ENCODE data around the gene LEMD3. TPM values are rescaled to one million over a fixed set of nuclear protein-coding genes. Genes with fewer than 3 reads are reported as not detected.

LEMD3 gene
- total RNA-seq, 4 donors from 2014 or later = 17.9 to 51.7 (median 44.3) TPM

DNA sequence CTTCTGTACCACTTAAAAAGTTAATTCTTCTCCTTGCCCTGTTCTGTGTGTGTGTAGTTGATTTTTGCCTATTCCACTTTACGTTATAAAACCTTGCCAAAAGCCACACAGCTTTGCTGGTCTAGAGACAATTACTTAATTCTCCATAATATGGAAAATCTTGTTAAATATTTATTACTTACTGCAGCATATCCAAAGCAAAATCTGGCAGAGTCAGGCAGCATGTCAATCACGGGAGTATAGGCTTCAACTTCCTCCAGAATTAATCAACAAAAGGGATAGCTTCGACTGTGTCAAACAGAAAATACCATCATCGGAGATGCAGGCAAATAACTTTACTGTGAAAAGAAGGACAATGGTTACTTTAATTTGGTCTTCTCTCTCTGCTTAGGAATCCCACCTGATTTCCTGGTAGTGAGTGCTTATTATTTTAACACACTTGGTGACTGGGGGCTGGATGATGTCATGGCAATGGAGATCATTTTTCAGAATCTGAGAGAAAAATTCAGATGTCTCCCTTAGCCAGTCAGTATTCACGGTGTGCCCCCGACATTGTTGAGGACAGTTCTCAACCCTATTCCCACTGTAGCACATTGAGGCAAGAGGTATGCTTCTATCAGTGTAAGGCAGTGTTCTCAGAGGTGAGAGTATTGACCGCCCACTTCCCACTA is 105.4 kb downstream of the LEMD3 start:
- Histone ChIP-seq H3K36me3 (no peaks in the 10 kb centered on the region), H3K4me3 (no peak overlapping the region), H3K9me3 (no peaks in the 10 kb centered on the region), H3K27ac (no peak overlapping the region), H3K4me1 (peaks cover 0 to 6% (median 2%) of the 10 kb centered on the region in 4 donors), H3K27me3 (peaks cover 0 to 6% of the 10 kb centered on the region in 2 donors)
- TF ChIP-seq CTCF (IDR thresholded peaks at IDR 0.05) (no peak), POLR2A (IDR thresholded peaks at IDR 0.05) (no peak)
- DNase-seq = no peak

DNA sequence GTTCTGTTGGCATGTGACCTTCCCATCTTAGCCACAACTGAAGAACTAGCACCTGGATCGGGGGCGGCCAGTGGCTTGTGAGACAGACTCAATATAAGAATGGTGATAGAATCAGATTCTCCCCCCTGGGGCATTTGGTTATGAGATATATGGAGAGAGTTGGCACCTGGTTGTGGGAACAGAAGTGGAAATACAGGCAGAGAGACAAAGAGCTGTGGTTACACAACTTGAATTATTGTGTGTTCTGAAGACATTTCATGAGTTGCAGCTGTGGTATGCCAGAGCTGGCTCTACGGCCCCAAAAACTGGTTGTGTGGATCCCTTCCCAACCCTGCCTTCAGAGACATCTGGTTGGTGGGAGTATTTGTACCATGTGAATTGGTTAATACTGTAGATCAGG is 106.2 kb downstream of the LEMD3 start:
- no peak for TF ChIP-seq POLR2A (IDR thresholded peaks at IDR 0.05)
- no peak for TF ChIP-seq CTCF (IDR thresholded peaks at IDR 0.05)
- peaks cover 0 to 6% of the 10 kb centered on the region in 2 donors for H3K27me3 ChIP-seq
- H3K4me3 ChIP-seq = no peak overlapping the region
- DNase-seq = no peak
- H3K36me3 ChIP-seq = no peaks in the 10 kb centered on the region
- no peaks in the 10 kb centered on the region for H3K9me3 ChIP-seq
- H3K27ac ChIP-seq = no peak overlapping the region
- peaks cover 0 to 6% (median 2%) of the 10 kb centered on the region in 4 donors for H3K4me1 ChIP-seq

DNA sequence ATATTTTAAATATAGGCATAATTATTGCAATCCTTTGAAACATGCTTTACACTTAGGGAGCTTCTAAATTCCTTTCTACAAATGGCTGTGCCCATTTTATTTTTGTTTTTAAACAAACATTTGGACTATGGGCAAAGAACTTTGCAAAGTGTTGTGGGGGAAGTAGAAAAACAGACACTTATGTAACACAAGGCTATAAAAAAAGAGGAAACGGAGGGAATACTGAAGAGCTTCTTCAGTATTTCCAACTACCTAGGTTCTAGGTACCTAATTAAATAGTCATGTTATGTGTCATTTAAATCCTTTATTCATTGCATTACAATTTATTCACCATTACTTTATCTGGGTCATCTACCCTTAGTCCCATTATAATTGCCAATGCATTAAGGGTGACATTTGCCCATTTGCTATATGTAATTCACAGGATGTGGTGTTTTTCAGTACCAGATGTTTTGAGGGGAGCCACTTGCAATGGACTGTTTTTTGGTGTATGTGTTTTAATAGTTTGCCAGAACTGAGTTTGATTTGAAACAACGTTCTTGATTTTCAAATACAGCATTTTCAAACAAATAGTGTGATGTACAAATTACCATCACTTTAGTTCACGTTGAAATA is 107.6 kb downstream of the LEMD3 start:
- no peak overlapping the region for H3K27ac ChIP-seq
- no peak overlapping the region for H3K4me3 ChIP-seq
- H3K9me3 ChIP-seq = no peaks in the 10 kb centered on the region
- TF ChIP-seq CTCF (IDR thresholded peaks at IDR 0.05) = no peak
- no peak for TF ChIP-seq POLR2A (IDR thresholded peaks at IDR 0.05)
- peaks cover 0 to 6% (median 2%) of the 10 kb centered on the region in 4 donors for H3K4me1 ChIP-seq
- DNase-seq = no peak
- H3K36me3 ChIP-seq = no peaks in the 10 kb centered on the region
- H3K27me3 ChIP-seq = peaks cover 0 to 6% of the 10 kb centered on the region in 2 donors

DNA sequence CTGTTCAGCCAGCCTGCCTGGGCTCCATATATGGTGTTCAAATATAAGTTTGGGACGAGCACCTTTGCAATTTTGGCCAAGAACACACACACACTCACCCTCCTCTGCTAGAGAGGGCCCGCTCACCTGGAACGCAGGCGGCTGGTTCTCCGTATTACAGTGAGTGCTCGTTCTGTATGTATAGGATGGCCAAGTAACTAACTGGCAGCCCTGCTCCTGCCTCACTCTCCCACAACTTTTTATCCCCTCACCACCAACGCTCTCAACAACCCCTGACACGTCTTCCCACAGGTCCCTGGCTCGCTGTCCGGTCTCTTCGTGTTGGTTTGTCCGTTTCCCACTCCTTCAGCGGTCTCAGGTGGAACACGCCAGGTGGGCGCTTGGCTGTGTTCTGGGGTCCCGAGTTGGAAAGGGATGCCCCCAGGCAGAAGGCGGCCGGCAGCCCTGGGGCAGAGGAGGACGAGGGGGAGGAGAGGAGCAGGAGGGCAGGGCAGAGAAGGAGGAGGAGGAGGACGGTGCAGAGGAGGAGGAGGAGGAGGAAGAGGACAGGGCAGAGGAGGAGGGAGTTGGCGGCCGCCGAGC is 108.7 kb downstream of the LEMD3 start:
- Histone ChIP-seq H3K4me3 (peak overlapping the region; percentile 51 to 72 (median 62)), H3K27ac (peak overlapping the region in 3 of 4 donors; percentile 67 to 86 (median 80)), H3K27me3 (peaks cover 0 to 6% of the 10 kb centered on the region in 2 donors), H3K9me3 (no peaks in the 10 kb centered on the region), H3K4me1 (peaks cover 0 to 6% (median 2%) of the 10 kb centered on the region in 4 donors), H3K36me3 (no peaks in the 10 kb centered on the region)
- DNase-seq = no peak
- TF ChIP-seq CTCF (IDR thresholded peaks at IDR 0.05) (no peak), POLR2A (IDR thresholded peaks at IDR 0.05) (no peak)

DNA sequence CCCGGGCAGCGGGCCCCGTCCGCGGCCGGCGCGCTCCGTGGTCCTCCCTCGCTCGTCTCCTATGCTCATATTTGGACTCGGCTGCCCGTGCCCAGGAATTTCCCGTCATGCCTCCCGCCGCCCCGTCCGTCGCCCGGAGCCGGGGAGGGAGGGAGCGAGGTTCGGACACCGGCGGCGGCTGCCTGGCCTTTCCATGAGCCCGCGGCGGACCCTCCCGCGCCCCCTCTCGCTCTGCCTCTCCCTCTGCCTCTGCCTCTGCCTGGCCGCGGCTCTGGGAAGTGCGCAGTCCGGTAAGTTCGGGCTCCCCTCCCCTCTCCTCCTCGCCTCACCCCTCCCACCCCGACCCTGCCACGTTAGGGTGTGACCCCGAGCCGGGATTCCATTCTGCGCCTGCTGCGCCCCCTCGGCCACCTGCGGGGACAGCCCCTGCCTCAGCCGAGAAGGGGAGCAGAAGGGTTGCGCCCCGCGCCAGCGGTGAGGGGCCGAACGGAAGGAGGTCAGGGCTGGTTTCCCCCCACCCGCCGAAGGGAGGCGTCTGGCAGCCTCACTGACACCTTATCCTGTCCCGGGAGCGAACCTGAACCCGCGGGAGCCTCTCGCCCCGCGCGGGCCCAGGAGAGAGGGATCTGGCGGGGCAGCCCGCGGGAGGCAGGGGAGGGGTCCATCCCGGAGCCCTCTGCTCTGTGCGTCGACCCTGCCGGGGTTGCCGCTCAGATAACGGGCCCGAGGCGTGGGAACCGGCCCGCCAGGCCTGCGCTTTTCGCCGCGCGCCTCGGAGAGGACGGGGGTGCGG is 109.4 kb downstream of the LEMD3 start, which contains the start of gene MSRB3:
TSS of gene MSRB3 (plus strand) at position 108 of the 793 bp plus-strand sequence. CDS start 29,897 bp downstream, outside the sequence.
- H3K36me3 ChIP-seq = no peaks in the 10 kb centered on the region
- peak in 2 of 3 donors; percentile 59 to 61 for DNase-seq
- H3K4me3 ChIP-seq = peak within 1 kb of the TSS; percentile 51 to 72 (median 62)
- H3K27ac ChIP-seq = peak within 1 kb of the TSS; percentile 66 to 86 (median 74)
- H3K4me1 ChIP-seq = peaks cover 0 to 6% (median 2%) of the 10 kb centered on the region in 4 donors
- no peaks in the 10 kb centered on the region for H3K9me3 ChIP-seq
- H3K27me3 ChIP-seq = peaks cover 0 to 6% of the 10 kb centered on the region in 2 donors
- TF ChIP-seq CTCF (IDR thresholded peaks at IDR 0.05) = no peak
- no peak for TF ChIP-seq POLR2A (IDR thresholded peaks at IDR 0.05)

All from Peyer's patch (tissue), 4 donors.